Activated naive CD4-positive, alpha-beta T cell treated with anti-CD3 and anti-CD28 coated beads, Interleukin-2, amount 50 U/mL, for 16 hours (primary cell): ENCODE data around the gene SYNJ2BP.

Experiments used
- DNase-seq: peaks from one replicate; pipeline ENCODE4 v3.0.0-alpha.2; 2020

SYNJ2BP gene

DNA sequence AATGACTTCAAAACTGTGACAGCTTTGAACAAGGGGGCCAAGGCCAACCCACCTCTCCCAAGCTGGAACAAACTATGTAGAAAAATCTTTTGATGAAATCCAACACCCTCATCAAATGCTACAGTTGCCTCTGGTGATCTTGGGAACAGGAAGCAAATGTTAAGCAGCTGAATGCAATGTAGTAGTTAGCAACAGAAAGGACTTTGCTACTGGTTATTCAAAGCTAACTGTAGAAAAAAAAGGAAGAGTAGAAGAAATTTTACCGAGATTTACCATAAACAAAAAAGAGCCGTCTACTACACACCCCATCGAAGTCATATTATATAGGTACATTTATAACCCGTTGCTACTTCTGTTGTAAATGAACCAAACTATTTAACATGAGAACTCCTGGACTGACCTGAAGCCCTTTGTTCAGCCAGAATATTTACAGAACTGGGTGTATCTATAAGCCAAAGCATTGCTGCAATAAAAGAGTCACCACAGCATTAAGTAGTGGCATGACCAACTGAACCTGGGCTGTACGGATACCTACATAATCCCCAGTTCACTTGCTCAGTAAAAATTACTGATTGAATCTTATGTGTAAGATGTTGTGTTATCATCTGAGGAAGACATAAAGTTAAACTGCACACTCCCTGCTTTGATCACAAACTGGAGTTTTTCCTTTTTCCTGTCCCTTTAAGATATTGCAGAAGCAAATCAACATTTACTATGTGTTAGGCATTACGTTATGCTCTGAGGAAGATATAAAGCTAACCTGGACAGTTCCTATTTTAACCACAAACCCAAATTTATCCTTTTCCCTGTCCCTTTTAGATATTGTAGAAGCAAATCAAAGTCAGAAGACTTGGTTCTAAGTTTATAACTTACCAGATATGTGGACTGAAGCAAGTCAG is 25.1 kb downstream of the SYNJ2BP start:
- no peak for DNase-seq

DNA sequence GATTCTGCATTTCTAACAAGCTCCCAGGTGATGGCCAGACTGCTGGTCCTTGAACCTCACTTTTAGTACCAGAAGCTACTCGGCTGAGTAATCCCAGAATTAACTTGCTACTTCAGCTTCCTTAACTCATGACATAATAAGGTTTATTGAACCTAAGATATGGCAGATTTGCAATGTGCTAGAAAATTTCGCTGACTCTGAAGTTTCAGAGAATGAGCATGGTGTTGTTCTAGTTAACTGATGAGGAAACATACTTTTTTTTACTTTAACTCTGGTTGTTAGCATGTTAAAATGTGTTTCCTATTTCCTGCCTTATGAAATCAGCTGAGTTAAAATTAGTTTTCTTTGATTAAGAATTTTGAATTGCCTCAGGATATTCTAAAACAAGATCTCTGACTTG is 34.4 kb downstream of the SYNJ2BP start:
- no peak for DNase-seq

DNA sequence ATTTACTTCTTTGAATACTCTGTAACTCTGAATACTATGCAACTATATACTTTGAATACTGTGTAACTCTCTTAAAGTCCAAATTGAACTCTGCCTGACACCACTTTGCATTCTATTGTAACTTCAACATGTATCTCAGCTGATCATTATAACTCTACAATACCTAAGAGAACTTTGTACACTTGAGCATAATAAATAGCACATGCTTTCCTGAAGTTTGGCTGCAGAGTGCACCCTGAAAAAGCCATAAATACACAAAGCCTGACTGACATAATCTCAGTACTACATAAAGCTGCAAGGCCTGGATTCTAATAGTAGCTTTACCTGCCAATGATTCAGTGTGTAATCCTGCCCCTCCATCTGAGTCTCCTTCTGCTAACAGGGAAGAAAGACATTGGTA is 36.1 kb downstream of the SYNJ2BP start:
- no peak for DNase-seq

DNA sequence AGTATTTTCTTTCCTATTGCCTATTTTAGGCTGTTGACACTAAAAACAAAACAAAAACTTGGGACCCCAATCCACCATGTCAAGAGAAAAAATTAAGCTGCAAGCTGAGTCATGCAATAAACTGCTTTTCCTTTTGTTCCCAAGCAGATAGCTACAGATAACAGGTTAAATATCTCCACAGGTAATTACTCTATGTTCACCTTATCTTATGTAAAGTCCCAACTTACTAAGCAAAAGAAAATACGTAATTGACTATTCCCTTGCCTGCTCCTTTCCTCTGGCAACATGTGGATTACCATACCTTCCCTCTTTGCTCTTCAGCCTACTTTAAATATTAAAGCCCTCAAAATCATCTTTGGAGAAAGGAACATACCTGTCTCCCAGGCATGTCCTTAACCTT is 38.2 kb downstream of the SYNJ2BP start:
- DNase-seq: no peak
